ENCODE data around the gene EDEM3.
A peak's percentile ranks its signal among the peaks of the same experiment; 100 is the strongest.
"Not testable (repeated sequence)": the region's sequence is repeated elsewhere in the genome, so short reads cannot be mapped to it uniquely, and the experiment has no call there.

The EDEM3 gene, protein sequence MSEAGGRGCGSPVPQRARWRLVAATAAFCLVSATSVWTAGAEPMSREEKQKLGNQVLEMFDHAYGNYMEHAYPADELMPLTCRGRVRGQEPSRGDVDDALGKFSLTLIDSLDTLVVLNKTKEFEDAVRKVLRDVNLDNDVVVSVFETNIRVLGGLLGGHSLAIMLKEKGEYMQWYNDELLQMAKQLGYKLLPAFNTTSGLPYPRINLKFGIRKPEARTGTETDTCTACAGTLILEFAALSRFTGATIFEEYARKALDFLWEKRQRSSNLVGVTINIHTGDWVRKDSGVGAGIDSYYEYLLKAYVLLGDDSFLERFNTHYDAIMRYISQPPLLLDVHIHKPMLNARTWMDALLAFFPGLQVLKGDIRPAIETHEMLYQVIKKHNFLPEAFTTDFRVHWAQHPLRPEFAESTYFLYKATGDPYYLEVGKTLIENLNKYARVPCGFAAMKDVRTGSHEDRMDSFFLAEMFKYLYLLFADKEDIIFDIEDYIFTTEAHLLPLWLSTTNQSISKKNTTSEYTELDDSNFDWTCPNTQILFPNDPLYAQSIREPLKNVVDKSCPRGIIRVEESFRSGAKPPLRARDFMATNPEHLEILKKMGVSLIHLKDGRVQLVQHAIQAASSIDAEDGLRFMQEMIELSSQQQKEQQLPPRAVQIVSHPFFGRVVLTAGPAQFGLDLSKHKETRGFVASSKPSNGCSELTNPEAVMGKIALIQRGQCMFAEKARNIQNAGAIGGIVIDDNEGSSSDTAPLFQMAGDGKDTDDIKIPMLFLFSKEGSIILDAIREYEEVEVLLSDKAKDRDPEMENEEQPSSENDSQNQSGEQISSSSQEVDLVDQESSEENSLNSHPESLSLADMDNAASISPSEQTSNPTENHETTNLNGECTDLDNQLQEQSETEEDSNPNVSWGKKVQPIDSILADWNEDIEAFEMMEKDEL

GRCh38 chr1:184754476-184755225 lies at the start of gene EDEM3:
EDEM3 (minus strand) TSS chr1:184754858; CDS start chr1:184754646, 212 bp downstream.
- peak; percentile 99 for DNase-seq

DNA sequence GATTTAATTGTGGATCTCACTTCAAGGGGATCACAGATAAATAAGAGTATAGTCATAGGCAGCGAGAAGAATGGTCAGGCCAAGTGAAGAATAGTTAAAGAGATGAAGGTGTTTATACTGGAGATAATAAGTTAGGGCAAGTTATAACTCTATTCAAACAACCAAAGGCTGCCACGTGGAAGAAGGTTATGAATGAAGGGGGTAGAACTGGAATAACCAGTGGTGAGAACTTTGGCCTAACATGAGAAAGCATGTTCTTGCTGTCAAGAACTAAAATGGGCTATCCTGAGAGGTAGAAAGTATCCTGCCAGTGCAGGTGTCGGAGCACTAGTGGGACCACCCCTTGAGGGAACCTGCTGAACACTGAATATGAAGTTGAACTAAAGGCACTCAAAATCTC lies 49.6 kb upstream of the EDEM3 start:
- DNase-seq: no peak

- DNase-seq: no peak
Measured at GRCh38 chr1:184803180-184803492, 48.5 kb upstream of the EDEM3 start.

GRCh38 chr1:184802354-184803179 lies 47.9 kb upstream of the EDEM3 start:
- no peak for DNase-seq

DNA sequence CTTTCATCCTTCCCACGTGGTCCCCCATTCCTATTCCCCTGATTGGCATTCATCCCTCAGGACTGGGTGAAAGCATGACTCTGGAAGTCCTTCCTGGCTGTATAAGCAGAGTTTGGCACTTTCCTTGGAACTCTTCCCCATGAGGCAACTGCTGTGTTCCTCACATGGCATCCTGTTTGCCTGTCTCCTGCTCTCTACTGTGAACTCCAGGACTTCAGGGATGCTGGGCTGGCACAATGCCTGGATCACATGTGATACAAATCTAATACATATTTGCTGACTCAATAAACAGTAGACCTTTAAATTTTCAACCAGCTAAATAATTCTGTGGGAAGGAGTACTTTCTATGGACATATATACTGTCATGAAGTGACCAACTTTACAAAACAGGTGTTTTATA lies 46.8 kb upstream of the EDEM3 start:
- no peak for DNase-seq

GRCh38 chr1:184800876-184801275 lies 46.2 kb upstream of the EDEM3 start:
- DNase-seq: no peak

GRCh38 chr1:184793967-184794366 lies 39.3 kb upstream of the EDEM3 start:
- no peak for DNase-seq

DNA sequence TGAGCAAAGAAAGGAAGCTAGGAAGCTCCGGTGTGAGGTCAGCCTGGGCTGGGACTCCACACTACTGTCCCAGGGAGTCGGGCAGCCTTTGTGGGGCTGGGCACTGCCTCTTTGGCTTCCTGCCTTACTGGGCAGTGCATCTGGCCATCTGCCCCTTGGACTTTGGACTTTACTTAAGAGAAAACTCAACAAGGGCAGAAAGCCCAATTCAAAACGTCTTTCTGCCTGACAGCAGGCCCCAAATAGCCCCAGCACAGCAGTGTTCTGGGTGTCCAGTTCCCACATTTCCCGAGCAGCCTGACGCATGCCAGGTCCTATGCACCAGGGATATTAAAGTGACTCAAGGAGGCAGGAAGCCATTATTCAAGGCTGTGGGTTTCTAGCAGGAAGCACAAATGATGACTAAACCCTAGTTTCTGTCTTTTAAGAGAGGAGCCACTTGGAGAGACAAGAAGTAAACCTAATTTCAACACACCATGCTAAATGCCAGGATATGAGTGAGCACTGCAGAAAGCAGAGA lies 37.9 kb upstream of the EDEM3 start:
- no peak for DNase-seq

DNA sequence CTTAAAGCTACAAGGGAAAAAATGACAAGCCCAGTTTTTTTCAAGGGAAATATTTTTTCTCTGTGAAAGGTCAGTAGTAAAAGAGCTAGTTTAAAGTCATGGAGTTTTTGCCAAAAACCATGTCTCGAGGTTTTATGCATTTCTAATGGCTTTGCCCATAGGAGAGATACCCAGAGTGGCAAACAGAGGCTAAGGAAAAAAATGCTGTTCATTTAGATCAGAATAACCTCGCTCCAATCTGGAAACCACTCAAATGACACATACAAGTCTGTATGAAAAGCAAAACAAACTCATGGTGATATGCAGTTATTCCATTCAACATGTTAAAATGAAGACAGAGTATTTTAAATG lies 36.9 kb upstream of the EDEM3 start:
- no peak for DNase-seq

- no peak for DNase-seq
Measured at GRCh38 chr1:184790642-184791549, 36.2 kb upstream of the EDEM3 start.

- no peak for DNase-seq
Measured at GRCh38 chr1:184789884-184790283, 35.2 kb upstream of the EDEM3 start.

GRCh38 chr1:184788970-184789369 lies 34.3 kb upstream of the EDEM3 start:
- DNase-seq: no peak

- DNase-seq: no peak
Measured at GRCh38 chr1:184785529-184785928, 30.9 kb upstream of the EDEM3 start.

GRCh38 chr1:184783723-184784122 lies 29.1 kb upstream of the EDEM3 start:
- not testable (repeated sequence) for DNase-seq

- DNase-seq: no peak
Measured at GRCh38 chr1:184781941-184782340, 27.3 kb upstream of the EDEM3 start.

- no peak for DNase-seq
Measured at GRCh38 chr1:184775885-184776284, 21.2 kb upstream of the EDEM3 start.

DNA sequence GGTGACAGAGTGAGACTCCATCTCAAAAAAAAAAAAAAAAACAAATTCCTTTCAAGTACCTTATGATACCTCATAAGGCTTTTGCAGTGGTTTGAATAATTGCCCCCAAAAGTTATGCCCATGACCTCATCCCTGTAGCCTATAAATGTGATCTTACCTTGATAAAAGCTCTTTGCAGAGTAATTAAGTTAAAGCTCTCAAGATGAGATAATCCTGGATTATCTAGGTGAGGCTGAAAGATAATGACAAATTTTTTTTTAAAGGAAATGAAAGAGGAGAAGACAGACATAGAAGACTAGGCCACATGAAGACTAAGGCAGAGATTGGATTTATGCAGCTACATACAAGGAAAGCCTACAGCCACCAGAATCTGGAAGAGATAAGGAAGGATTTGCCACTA lies 20.7 kb upstream of the EDEM3 start:
- DNase-seq: no peak

DNA sequence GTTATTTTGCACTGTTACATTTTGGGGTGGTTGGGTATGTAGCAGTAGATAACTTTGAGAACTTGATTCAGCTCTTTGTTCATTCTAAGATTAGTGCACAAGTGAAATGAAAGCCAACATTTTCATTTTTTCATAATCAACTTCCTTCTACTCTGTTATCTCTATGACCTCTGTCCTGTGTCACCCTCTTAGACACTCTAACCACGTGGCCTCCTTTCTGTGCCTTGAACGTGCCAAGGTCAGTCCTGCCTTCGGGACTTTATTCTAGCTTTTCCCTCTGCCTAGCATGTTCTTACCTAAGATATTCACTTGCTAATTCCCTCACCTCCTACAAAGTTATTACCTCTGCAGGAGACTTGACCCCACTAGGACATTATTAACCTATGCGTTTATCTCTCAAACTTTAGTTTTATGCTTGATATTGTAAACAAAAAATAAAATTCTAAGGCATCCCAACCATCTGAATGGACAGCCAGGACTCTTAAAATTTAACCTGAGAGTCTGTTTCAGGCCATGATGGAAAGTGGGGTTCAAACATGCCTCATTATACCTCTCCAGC lies 19.2 kb upstream of the EDEM3 start:
- no peak for DNase-seq

DNA sequence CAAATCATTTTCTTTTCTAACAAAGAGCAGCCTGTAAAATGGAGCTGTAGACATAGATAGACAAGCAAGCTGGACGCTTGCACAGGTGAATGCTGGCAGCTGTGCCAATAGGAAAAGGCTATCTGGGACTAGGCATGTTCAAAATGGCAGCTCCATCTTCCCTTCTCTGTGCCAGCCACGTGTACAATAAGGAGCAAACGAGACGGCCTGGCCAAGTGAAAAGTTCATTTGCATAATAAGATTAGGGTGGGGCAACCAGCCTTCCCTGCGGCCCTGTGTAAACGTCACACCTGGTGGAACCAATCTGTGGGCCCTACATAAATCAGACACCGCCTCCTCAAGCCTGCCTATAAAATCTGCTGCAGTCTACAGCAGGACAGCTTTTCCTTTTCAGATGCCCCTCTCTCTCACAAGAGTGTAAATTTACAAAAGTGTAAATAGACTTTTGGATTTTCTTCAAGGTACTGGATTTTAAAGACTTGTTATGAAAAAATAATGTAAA lies 16.6 kb upstream of the EDEM3 start:
- DNase-seq: no peak

- DNase-seq: no peak
Measured at GRCh38 chr1:184770181-184770979, 15.7 kb upstream of the EDEM3 start.

Measured in NCI-H1105 (cell line).